H1 (cell line): ENCODE results near the gene SOX6. TPM values are rescaled to one million over a fixed set of nuclear protein-coding genes. Genes with fewer than 3 reads are reported as not detected.

ENCODE experiments used
- CTCF ChIA-PET: fragments of 300-600 bp; sonication (Branson Sonifier 250); formaldehyde crosslinking; loops from one replicate; lab custom pipeline; 2021; ENCODE audit not compliant: partially characterized antibody; lab: Charles Lee
- POLR2A ChIA-PET: fragments of 300-600 bp; sonication (Branson Sonifier 250); formaldehyde crosslinking; loops from one replicate; lab custom pipeline; 2021; ENCODE audit warnings: inconsistent platforms; ENCODE audit not compliant: partially characterized antibody; lab: Charles Lee
- DNase-seq, 2 experiments: peaks; one replicate each; pipeline versions ENCODE4 v3.0.0 to v3.0.0-alpha.2; 2010 to 2022; ENCODE audit warnings: low spot score in 2 of 2, low read depth in 1 of 2, mixed read lengths in 1 of 2
- FAIRE-seq: peaks from 2 replicates; lab custom pipeline; 2011; peaks lifted over from hg19 to GRCh38; lab: Jason Lieb, UNC
- H2AFZ ChIP-seq: 2 replicates; pipeline ENCODE4 v1.8.1; 2012; ENCODE audit warnings: low read length, inconsistent platforms
- H2AK5ac ChIP-seq: 2 replicates; pipeline ENCODE4 v1.6.1; 2013; ENCODE audit warnings: low read depth, low read length
- H2BK120ac ChIP-seq: replicated peaks from 2 replicates; pipeline ENCODE3; 2013; ENCODE audit warnings: low read depth, low read length, inconsistent platforms
- H2BK12ac ChIP-seq: 2 replicates; pipeline ENCODE4 v1.6.1; 2013; ENCODE audit warnings: low read depth, low read length
- H2BK15ac ChIP-seq: 2 replicates; pipeline ENCODE4 v1.6.1; 2013; ENCODE audit warnings: low read length
- H2BK20ac ChIP-seq: 2 replicates; pipeline ENCODE4 v1.6.1; 2013; ENCODE audit warnings: low read length
- H2BK5ac ChIP-seq: 2 replicates; pipeline ENCODE4 v1.6.1; 2013; ENCODE audit warnings: low read depth, low read length
- H3K14ac ChIP-seq: 2 replicates; pipeline ENCODE4 v1.6.1; 2013; ENCODE audit warnings: inconsistent platforms; ENCODE audit not compliant: insufficient read length
- H3K18ac ChIP-seq: 2 replicates; pipeline ENCODE4 v1.6.1; 2013; ENCODE audit warnings: low read length; ENCODE audit errors: extremely low read depth
- H3K23ac ChIP-seq: 2 replicates; pipeline ENCODE4 v1.6.1; 2013; ENCODE audit warnings: inconsistent platforms; ENCODE audit not compliant: insufficient read length
- H3K23me2 ChIP-seq: 2 replicates; pipeline ENCODE4 v1.6.1; 2013; ENCODE audit warnings: low read depth, low read length
- H3K27ac ChIP-seq: 2 replicates; pipeline ENCODE4 v1.6.1; 2011; ENCODE audit warnings: low read depth, low read length, inconsistent platforms
- H3K27me3 ChIP-seq, 4 experiments: replicated peaks in 1 of 4; 1 replicate in 1 of 4; 2 replicates in 3 of 4; pipeline versions ENCODE4 v1.6.1 to v1.8.1; 2011 to 2013; ENCODE audit warnings: low read length in 3 of 4, mild to moderate bottlenecking in 3 of 4, inconsistent platforms in 2 of 4, mixed read lengths in 2 of 4, moderate library complexity in 1 of 4; ENCODE audit not compliant: control insufficient read depth in 3 of 4, insufficient read depth in 3 of 4; ENCODE audit errors: extremely low read depth in 1 of 4
- H3K36me3 ChIP-seq, 4 experiments: 2 replicates each; pipeline versions ENCODE4 v1.6.1 to v1.8.1; 2011 to 2013; ENCODE audit warnings: mild to moderate bottlenecking in 4 of 4, low read length in 3 of 4, moderate library complexity in 2 of 4, control low read depth in 1 of 4, inconsistent platforms in 1 of 4; ENCODE audit not compliant: insufficient read depth in 4 of 4, control insufficient read depth in 2 of 4
- H3K4ac ChIP-seq: replicated peaks from 2 replicates; pipeline ENCODE3; 2013; ENCODE audit warnings: low read length, low read depth, mixed read lengths, inconsistent platforms; ENCODE audit not compliant: insufficient read length
- H3K4me1 ChIP-seq, 4 experiments: replicated peaks in 1 of 4; 1 replicate in 1 of 4; 2 replicates in 3 of 4; pipeline versions ENCODE4 v1.6.1 to v1.8.1; 2011 to 2013; ENCODE audit warnings: low read length in 3 of 4, inconsistent platforms in 2 of 4, mixed read lengths in 1 of 4; ENCODE audit not compliant: insufficient read depth in 4 of 4, control insufficient read depth in 3 of 4
- H3K4me2 ChIP-seq, 2 experiments: 2 replicates each; pipeline versions ENCODE4 v1.6.1 to v1.8.1; 2011 to 2013; ENCODE audit warnings: low read depth in 2 of 2, low read length in 2 of 2, control low read depth in 1 of 2, inconsistent platforms in 1 of 2, mild to moderate bottlenecking in 1 of 2; ENCODE audit not compliant: insufficient read depth in 1 of 2
- H3K4me3 ChIP-seq, 4 experiments: fragments of 200-600, 300-600 bp in 1 of 4; sonication (generic), shearing (Covaris generic), sonication (Bioruptor Twin) in 1 of 4; 2 replicates each; pipeline versions ENCODE4 v1.5.1 to v1.8.1; 2011 to 2016; ENCODE audit warnings: low read length in 4 of 4, low read depth in 3 of 4, control low read depth in 2 of 4, inconsistent platforms in 2 of 4, mild to moderate bottlenecking in 2 of 4, mixed read lengths in 1 of 4, moderate library complexity in 1 of 4; ENCODE audit not compliant: insufficient read depth in 2 of 4; ENCODE audit errors: extremely low read depth in 1 of 4
- H3K56ac ChIP-seq: replicated peaks from 2 replicates; pipeline ENCODE3; 2013; ENCODE audit warnings: low read depth, mild to moderate bottlenecking, mixed read lengths, low read length, inconsistent platforms; ENCODE audit not compliant: insufficient read length
- H3K79me1 ChIP-seq: 2 replicates; pipeline ENCODE4 v1.6.1; 2013; ENCODE audit warnings: low read depth, low read length, control low read depth
- H3K79me2 ChIP-seq, 2 experiments: 2 replicates each; pipeline versions ENCODE4 v1.6.1 to v1.8.1; 2012 to 2013; ENCODE audit warnings: low read length in 2 of 2, mild to moderate bottlenecking in 2 of 2, inconsistent platforms in 1 of 2; ENCODE audit not compliant: insufficient read depth in 2 of 2, control insufficient read depth in 1 of 2
- H3K9ac ChIP-seq, 4 experiments: replicated peaks in 1 of 4; 1 replicate in 1 of 4; 2 replicates in 3 of 4; pipeline versions ENCODE4 v1.6.1 to v1.8.1; 2011 to 2013; ENCODE audit warnings: low read depth in 3 of 4, low read length in 3 of 4, control low read depth in 2 of 4, mild to moderate bottlenecking in 2 of 4, moderate library complexity in 2 of 4, inconsistent platforms in 1 of 4; ENCODE audit errors: extremely low read depth in 1 of 4
- H3K9me3 ChIP-seq, 2 experiments: 2 replicates each; pipeline versions ENCODE4 v1.6.1 to v1.8.1; 2012 to 2013; ENCODE audit warnings: mild to moderate bottlenecking in 2 of 2, moderate library complexity in 2 of 2, control low read depth in 1 of 2, inconsistent platforms in 1 of 2, low read depth in 1 of 2, low read length in 1 of 2, mixed read lengths in 1 of 2; ENCODE audit not compliant: insufficient read depth in 2 of 2
- H4K20me1 ChIP-seq, 2 experiments: replicated peaks in 1 of 2; 2 replicates each; pipeline versions ENCODE3 to v1.8.1; 2011 to 2013; ENCODE audit warnings: inconsistent platforms in 2 of 2, low read length in 2 of 2, mild to moderate bottlenecking in 1 of 2; ENCODE audit not compliant: insufficient read depth in 2 of 2, control insufficient read depth in 1 of 2
- H4K5ac ChIP-seq: 2 replicates; pipeline ENCODE4 v1.6.1; 2013; ENCODE audit warnings: low read length, low read depth, mixed read lengths, inconsistent platforms; ENCODE audit not compliant: insufficient read length
- H4K8ac ChIP-seq: 2 replicates; pipeline ENCODE4 v1.8.0; 2013; ENCODE audit warnings: mild to moderate bottlenecking, moderate library complexity, low read length, inconsistent platforms; ENCODE audit not compliant: insufficient read depth; ENCODE audit errors: extremely low read depth
- H4K91ac ChIP-seq: replicated peaks from 2 replicates; pipeline ENCODE3; 2013; ENCODE audit warnings: low read length, mixed read lengths, inconsistent platforms; ENCODE audit not compliant: insufficient read length
- CBX8 ChIP-seq: fragments of 300-800, 300-1000 bp; sonication (generic); IDR thresholded peaks from 2 replicates; pipeline ENCODE4 v1.7.1; 2016; ENCODE audit warnings: low read depth, low read length, borderline replicate concordance
- CHD1 ChIP-seq: IDR thresholded peaks from 2 replicates; pipeline ENCODE4 v1.6.1; 2012; ENCODE audit warnings: low read depth, low read length, improper control_type of control experiment
- CHD2 ChIP-seq: IDR thresholded peaks from 2 replicates; pipeline ENCODE4 v1.6.1; 2012; ENCODE audit warnings: low read length, improper control_type of control experiment
- HDAC2 ChIP-seq, 2 experiments: fragments of 300-600 bp in 1 of 2; sonication (generic) in 1 of 2; IDR thresholded peaks; 2 replicates each; pipeline ENCODE4 v1.6.1; 2011 to 2012; ENCODE audit warnings: low read depth in 2 of 2, low read length in 2 of 2, mild to moderate bottlenecking in 2 of 2, moderate library complexity in 2 of 2, borderline replicate concordance in 1 of 2, inconsistent platforms in 1 of 2
- RBBP5 ChIP-seq: IDR thresholded peaks from 2 replicates; pipeline ENCODE4 v1.7.1; 2012; ENCODE audit warnings: low read depth, mild to moderate bottlenecking, inconsistent platforms, low read length, moderate library complexity, borderline replicate concordance
- RFX5 ChIP-seq: IDR thresholded peaks from 2 replicates; pipeline ENCODE4 v1.6.1; 2011; ENCODE audit warnings: low read depth, low read length, improper control_type of control experiment, borderline replicate concordance
- TEAD4 ChIP-seq: IDR thresholded peaks from 2 replicates; pipeline ENCODE4 v1.6.1; 2012; ENCODE audit warnings: low read depth, low read length, inconsistent platforms, mixed read lengths
- polyA plus RNA-seq, 7 experiments: library from polyadenylated mRNA; depleted of rRNA in 3 of 7; stranded (reverse) in 5 of 7; unstranded in 2 of 7; fragments of >200 nt in 5 of 7; fragments of 200-250 nt in 2 of 7; gene quantifications; 1 replicate in 5 of 7; 2 replicates in 1 of 7; 4 replicates in 1 of 7; pipeline versions ENCODE4 v1.2.1 to v1.2.3, GENCODE V29; 2011 to 2013; ENCODE audit warnings: missing spikeins in 2 of 7, mixed read lengths in 2 of 7
- total RNA-seq: library from RNA; stranded (reverse); fragmentation: NEBNext Ultra II Directional; extraction: Animal tissue kit (Norgen Biotek cat#: 25700); gene quantifications from 2 replicates; pipeline ENCODE4 v1.2.1, GENCODE V29; 2021

The SOX6 gene
- total and polyA plus RNA-seq, 2 of the 8 experiments (the other 6 are each of a cell fraction or from before 2014, with no cell fraction given) = 0.09 TPM; not detected in 1

GRCh38 chr11:16037179-16037578 lies 319.2 kb downstream of the SOX6 start:
- Histone ChIP-seq H3K27ac (no peak overlapping the region), H2BK12ac (no peak overlapping the region), H4K5ac (no peak overlapping the region), H2BK15ac (no peak overlapping the region), H3K23me2 (no peaks in the 10 kb centered on the region), H3K9me3 (no peaks in the 10 kb centered on the region), H3K36me3 (no peaks in the 10 kb centered on the region), H4K20me1 (no peaks in the 10 kb centered on the region), H2AFZ (no peak overlapping the region), H3K4ac (no peak overlapping the region)
- CTCF ChIA-PET = interaction anchor here (0.7 to 1.4 kb wide), 3 partner anchors 10 to 91 kb away, joined by 3 to 4 read pairs (median 3); no protein-coding TSS in a partner anchor
- DNase-seq = no peak
- no peak for TF ChIP-seq TEAD4
- TF ChIP-seq CHD2 = no peak
- TF ChIP-seq CHD1 = no peak
- TF ChIP-seq HDAC2 (IDR thresholded peaks at IDR 0.05; ENCODE audit: borderline replicate concordance in 1 of 2, low read depth in 2 of 2, low read length in 2 of 2) = no peak
- TF ChIP-seq RBBP5 = no peak
- no peak for TF ChIP-seq CBX8
- TF ChIP-seq RFX5 = no peak
- TF ChIP-seq, all 59 proteins: peak for 0
- Histone ChIP-seq H3K4me1 (no peaks in the 10 kb centered on the region), H3K27me3 (no peaks in the 10 kb centered on the region), H3K79me2 (no peaks in the 10 kb centered on the region), H3K4me2 (no peak overlapping the region), H4K8ac (no peak overlapping the region), H2AK5ac (no peak overlapping the region), H3K14ac (no peak overlapping the region), H2BK20ac (no peak overlapping the region), H3K18ac (no peak overlapping the region), H3K23ac (no peak overlapping the region), H3K9ac (no peak overlapping the region), H4K91ac (no peak overlapping the region), H2BK5ac (no peak overlapping the region), H3K56ac (no peak overlapping the region), H3K4me3 (no peak overlapping the region), H2BK120ac (no peak overlapping the region), H3K79me1 (no peaks in the 10 kb centered on the region)
- POLR2A ChIA-PET = no interaction called here
- no peak for FAIRE-seq
